Breast epithelium (tissue), 4 donors: ENCODE results near the gene FIG4. TPM values are rescaled to one million over a fixed set of nuclear protein-coding genes. Genes with fewer than 3 reads are reported as not detected.
"Not testable (repeated sequence)": the region's sequence is repeated elsewhere in the genome, so short reads cannot be mapped to it uniquely, and the experiment has no call there.

Experiments used
- DNase-seq, 2 donors: peaks; one replicate each; pipeline ENCODE4 v3.0.0-alpha.2; 2019; ENCODE audit warnings: low spot score in 2 of 2
- H3K27ac ChIP-seq, 2 donors: fragments of 200-600 bp; sonication (generic) in 1 of 2; one replicate each; pipeline ENCODE4 v1.5.1; 2016 to 2019; ENCODE audit warnings: mild to moderate bottlenecking in 1 of 2
- H3K27me3 ChIP-seq, 2 donors: fragments of 200-600 bp; sonication (generic) in 1 of 2; one replicate each; pipeline versions ENCODE4 v1.5.1 to v1.6.0; 2017 to 2019; ENCODE audit warnings: control low read depth in 1 of 2, mild to moderate bottlenecking in 1 of 2
- H3K36me3 ChIP-seq: fragments of 200-600 bp; one replicate; pipeline ENCODE4 v1.5.1; 2019
- H3K4me1 ChIP-seq, 2 donors: fragments of 200-600 bp; sonication (generic); one replicate each; pipeline ENCODE4 v1.5.1; 2016 to 2019; ENCODE audit warnings: control low read depth in 1 of 2
- H3K4me3 ChIP-seq, 3 donors: fragments of 200-600 bp; sonication (generic); 1 replicate in 2 of 3; 2 replicates in 1 of 3; pipeline ENCODE4 v1.5.1; 2016 to 2019; ENCODE audit warnings: mild to moderate bottlenecking in 3 of 3, moderate library complexity in 2 of 3
- H3K9me3 ChIP-seq, 2 donors: fragments of 200-600 bp; sonication (generic) in 1 of 2; one replicate each; pipeline ENCODE4 v1.5.1; 2016 to 2019; ENCODE audit warnings: control low read depth in 1 of 2
- POLR2A ChIP-seq: fragments of 450-650 bp; IDR thresholded peaks from one replicate; pipeline ENCODE4 v1.6.1; 2016; ENCODE audit warnings: antibody characterized with exemption, mild to moderate bottlenecking, moderate library complexity
- POLR2AphosphoS5 ChIP-seq, 3 donors: sonication (generic); formaldehyde crosslinking; IDR thresholded peaks; one replicate each; pipeline ENCODE4 v1.6.1; 2017; ENCODE audit warnings: antibody characterized with exemption in 3 of 3
- intact Hi-C: fragments of 100-400 bp; cut with DNase I; formaldehyde crosslinking; loops from one replicate; pipeline ENCODE4 v1.15.1; 2023; ENCODE audit warnings: low total_unique reads
- total RNA-seq, 3 donors: library from RNA; depleted of rRNA; stranded (reverse); fragments of >200 nt; gene quantifications; one replicate each; pipeline ENCODE4 v1.1.0, GENCODE V29; 2016
- TF ChIP-seq, protein P1 (sequence below), 3 donors: fragments of 450-650 bp; IDR thresholded peaks; one replicate each; pipeline ENCODE4 v1.5.1; 2016 to 2017; ENCODE audit warnings: antibody characterized with exemption in 3 of 3, mild to moderate bottlenecking in 3 of 3, moderate library complexity in 3 of 3

FIG4 gene
- total RNA-seq, 3 donors from 2014 or later = 18.2 to 29.6 (median 18.4) TPM

DNA sequence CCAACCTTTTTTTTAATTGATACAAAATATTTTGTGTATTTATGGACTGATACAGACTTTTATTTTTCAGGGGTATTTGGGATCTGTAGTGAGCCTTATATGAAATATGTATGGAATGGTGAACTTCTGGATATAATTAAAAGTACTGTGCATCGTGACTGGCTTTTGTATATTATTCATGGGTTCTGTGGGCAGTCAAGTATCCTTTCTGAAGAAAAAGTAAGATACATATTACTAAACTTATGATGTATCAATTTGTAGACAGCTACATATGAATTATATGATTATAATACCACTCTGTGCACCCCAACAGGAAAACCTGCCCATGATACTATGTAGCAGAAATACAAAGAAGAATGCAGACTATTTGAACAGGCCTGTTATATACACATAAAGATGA is 47.2 kb downstream of the FIG4 start:
- TF ChIP-seq, protein P1, sequence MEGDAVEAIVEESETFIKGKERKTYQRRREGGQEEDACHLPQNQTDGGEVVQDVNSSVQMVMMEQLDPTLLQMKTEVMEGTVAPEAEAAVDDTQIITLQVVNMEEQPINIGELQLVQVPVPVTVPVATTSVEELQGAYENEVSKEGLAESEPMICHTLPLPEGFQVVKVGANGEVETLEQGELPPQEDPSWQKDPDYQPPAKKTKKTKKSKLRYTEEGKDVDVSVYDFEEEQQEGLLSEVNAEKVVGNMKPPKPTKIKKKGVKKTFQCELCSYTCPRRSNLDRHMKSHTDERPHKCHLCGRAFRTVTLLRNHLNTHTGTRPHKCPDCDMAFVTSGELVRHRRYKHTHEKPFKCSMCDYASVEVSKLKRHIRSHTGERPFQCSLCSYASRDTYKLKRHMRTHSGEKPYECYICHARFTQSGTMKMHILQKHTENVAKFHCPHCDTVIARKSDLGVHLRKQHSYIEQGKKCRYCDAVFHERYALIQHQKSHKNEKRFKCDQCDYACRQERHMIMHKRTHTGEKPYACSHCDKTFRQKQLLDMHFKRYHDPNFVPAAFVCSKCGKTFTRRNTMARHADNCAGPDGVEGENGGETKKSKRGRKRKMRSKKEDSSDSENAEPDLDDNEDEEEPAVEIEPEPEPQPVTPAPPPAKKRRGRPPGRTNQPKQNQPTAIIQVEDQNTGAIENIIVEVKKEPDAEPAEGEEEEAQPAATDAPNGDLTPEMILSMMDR (IDR thresholded peaks at IDR 0.05) = no peak
- no peak for TF ChIP-seq POLR2A
- TF ChIP-seq POLR2AphosphoS5 (IDR thresholded peaks at IDR 0.05) = no peak
- no peaks in the 10 kb centered on the region for H3K9me3 ChIP-seq
- no peaks in the 10 kb centered on the region for H3K27me3 ChIP-seq
- H3K4me1 ChIP-seq = no peaks in the 10 kb centered on the region
- no peak overlapping the region for H3K27ac ChIP-seq
- DNase-seq = no peak
- no peak overlapping the region for H3K4me3 ChIP-seq
- intact Hi-C loops = no loop called here
- no peaks in the 10 kb centered on the region for H3K36me3 ChIP-seq

DNA sequence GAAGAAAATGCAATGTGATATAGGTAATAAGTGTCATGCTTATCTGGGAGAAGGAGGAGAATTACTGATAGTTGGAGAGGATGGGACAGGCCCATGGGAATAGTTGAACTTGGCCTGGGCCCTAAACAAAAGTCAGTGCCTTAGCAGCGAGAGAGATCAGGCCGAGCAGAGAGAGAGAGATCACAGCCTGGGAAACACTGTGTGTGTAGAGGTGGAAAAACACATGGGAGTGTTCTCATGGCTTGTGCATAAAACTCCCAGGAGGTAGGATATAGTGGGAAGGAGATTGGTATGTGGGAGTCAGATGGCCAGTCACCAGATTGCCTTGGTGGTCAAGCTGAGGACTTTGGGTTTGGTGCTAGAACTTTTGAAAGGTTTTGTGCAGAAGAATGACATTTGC is 47.6 kb downstream of the FIG4 start:
- H3K9me3 ChIP-seq = no peaks in the 10 kb centered on the region
- DNase-seq = no peak
- intact Hi-C loops = no loop called here
- H3K4me1 ChIP-seq = no peaks in the 10 kb centered on the region
- no peak overlapping the region for H3K4me3 ChIP-seq
- no peaks in the 10 kb centered on the region for H3K36me3 ChIP-seq
- H3K27me3 ChIP-seq = no peaks in the 10 kb centered on the region
- TF ChIP-seq POLR2A (no peak), POLR2AphosphoS5 (IDR thresholded peaks at IDR 0.05) (no peak)
- TF ChIP-seq, protein P1 (IDR thresholded peaks at IDR 0.05) = no peak
- no peak overlapping the region for H3K27ac ChIP-seq

DNA sequence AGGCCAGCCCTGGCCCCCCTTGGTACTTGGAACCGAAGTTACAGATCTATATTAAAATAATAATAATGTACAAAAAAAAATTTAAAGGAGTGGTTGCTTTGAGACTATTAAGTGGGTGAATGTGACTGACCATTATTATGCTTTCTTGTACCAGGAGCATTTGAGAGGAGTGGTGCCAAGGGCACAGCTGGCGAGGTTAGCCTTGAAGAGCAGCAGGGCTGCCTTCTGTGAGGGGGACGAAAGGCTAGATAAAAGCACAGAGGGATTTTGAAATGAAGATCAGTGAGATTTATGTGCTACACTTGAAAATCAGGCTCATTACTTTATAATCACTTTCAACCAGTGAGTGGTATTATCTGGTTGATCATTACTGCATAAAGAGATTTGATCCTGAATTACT is 48.6 kb downstream of the FIG4 start:
- H3K27ac ChIP-seq = no peak overlapping the region
- no peaks in the 10 kb centered on the region for H3K27me3 ChIP-seq
- intact Hi-C loops = no loop called here
- H3K4me3 ChIP-seq = no peak overlapping the region
- H3K9me3 ChIP-seq = no peaks in the 10 kb centered on the region
- no peak for DNase-seq
- no peaks in the 10 kb centered on the region for H3K36me3 ChIP-seq
- H3K4me1 ChIP-seq = no peaks in the 10 kb centered on the region
- TF ChIP-seq POLR2AphosphoS5 (IDR thresholded peaks at IDR 0.05) (no peak), POLR2A (no peak)
- TF ChIP-seq, protein P1 (IDR thresholded peaks at IDR 0.05) = no peak

DNA sequence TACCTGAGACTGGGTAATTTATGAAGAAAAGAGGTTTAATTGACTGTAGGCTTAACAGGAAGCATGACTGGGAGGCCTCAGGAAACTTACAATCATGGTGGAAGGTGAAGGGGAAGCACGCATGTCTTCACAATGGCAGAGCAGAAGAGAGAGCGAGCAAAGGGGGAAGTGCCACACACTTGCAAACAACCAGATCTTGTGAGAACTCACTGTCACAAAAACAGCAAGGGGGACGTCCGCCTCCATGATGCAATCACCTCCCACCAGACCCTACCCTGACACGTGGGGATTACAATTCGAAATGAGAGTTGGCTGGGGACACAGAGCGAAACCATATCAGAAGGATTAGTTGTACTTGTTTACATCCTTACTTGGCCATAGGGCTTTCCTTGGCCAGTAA is 49.7 kb downstream of the FIG4 start:
- intact Hi-C loops = no loop called here
- TF ChIP-seq, protein P1 (IDR thresholded peaks at IDR 0.05) = no peak
- no peak for TF ChIP-seq POLR2A
- no peak for TF ChIP-seq POLR2AphosphoS5 (IDR thresholded peaks at IDR 0.05)

DNA sequence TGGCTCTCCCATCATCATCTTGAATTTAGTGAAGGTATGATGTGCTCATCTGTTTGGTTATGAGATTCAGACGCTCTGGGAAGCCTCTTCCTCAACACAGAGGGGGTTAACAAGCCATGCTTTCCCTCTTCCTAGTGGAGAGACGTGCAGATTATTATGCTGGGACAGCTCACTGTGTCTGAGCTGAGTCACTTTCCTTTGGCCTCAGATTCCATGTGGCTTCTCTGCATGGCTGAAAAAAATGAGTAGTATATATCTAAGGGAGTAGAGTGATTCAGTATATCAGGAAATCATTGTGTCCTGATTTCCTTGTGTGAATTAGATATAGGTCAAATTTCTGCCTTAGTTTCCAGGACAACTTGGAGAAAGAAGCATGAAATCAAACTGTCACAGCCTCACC is 52.6 kb downstream of the FIG4 start:
- intact Hi-C loops = no loop called here
- H3K4me1 ChIP-seq = no peaks in the 10 kb centered on the region
- no peaks in the 10 kb centered on the region for H3K9me3 ChIP-seq
- DNase-seq = no peak
- no peak overlapping the region for H3K27ac ChIP-seq
- no peaks in the 10 kb centered on the region for H3K36me3 ChIP-seq
- no peaks in the 10 kb centered on the region for H3K27me3 ChIP-seq
- no peak overlapping the region for H3K4me3 ChIP-seq
- TF ChIP-seq POLR2A (no peak), POLR2AphosphoS5 (IDR thresholded peaks at IDR 0.05) (no peak)
- TF ChIP-seq, protein P1 (IDR thresholded peaks at IDR 0.05) = no peak

More for the DNA sequence above, 49.7 kb downstream of the FIG4 start:
- no peaks in the 10 kb centered on the region for H3K36me3 ChIP-seq
- no peak overlapping the region for H3K4me3 ChIP-seq
- no peaks in the 10 kb centered on the region for H3K4me1 ChIP-seq
- H3K27ac ChIP-seq = no peak overlapping the region
- H3K27me3 ChIP-seq = no peaks in the 10 kb centered on the region
- no peaks in the 10 kb centered on the region for H3K9me3 ChIP-seq
- no peak for DNase-seq

DNA sequence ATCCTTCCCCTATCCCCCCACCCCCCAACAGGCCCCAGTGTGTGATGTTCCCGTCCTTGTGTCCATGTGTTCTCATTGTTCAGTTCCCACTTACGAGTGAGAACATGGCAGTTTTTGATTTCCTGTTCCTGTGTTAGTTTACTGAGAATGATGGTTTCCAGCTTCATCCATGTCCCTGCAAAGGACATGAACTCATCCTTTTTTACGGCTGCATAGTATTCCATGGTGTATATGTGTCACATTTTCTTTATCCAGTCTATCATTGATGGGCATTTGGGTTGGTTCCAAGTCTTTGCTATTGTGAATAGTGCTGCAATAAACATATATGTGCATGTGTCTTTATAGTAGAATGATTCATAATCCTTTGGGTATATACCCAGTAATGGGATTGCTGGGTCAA is 53.7 kb downstream of the FIG4 start:
- DNase-seq, H3K4me3 ChIP-seq, H3K27ac ChIP-seq, H3K4me1 ChIP-seq, intact Hi-C loops, H3K27me3 ChIP-seq, H3K9me3 ChIP-seq, H3K36me3 ChIP-seq: not testable (repeated sequence)
